Measurements from ENCODE around the gene PHEX.

PHEX gene

GRCh38 chrX:22193851-22194659 is 161.9 kb downstream of the PHEX start:
- DNase-seq (ENCODE audit: low read depth) = no peak
- TF ChIP-seq POLR2A (IDR thresholded peaks at IDR 0.05; ENCODE audit: extremely low read depth, insufficient read length) = no peak
- TF ChIP-seq, protein P1, sequence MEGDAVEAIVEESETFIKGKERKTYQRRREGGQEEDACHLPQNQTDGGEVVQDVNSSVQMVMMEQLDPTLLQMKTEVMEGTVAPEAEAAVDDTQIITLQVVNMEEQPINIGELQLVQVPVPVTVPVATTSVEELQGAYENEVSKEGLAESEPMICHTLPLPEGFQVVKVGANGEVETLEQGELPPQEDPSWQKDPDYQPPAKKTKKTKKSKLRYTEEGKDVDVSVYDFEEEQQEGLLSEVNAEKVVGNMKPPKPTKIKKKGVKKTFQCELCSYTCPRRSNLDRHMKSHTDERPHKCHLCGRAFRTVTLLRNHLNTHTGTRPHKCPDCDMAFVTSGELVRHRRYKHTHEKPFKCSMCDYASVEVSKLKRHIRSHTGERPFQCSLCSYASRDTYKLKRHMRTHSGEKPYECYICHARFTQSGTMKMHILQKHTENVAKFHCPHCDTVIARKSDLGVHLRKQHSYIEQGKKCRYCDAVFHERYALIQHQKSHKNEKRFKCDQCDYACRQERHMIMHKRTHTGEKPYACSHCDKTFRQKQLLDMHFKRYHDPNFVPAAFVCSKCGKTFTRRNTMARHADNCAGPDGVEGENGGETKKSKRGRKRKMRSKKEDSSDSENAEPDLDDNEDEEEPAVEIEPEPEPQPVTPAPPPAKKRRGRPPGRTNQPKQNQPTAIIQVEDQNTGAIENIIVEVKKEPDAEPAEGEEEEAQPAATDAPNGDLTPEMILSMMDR (IDR thresholded peaks at IDR 0.05; ENCODE audit: low read depth, low read length) = no peak
- no peak overlapping the region for H3K4me3 ChIP-seq (ENCODE audit: low read depth, low read length)

DNA sequence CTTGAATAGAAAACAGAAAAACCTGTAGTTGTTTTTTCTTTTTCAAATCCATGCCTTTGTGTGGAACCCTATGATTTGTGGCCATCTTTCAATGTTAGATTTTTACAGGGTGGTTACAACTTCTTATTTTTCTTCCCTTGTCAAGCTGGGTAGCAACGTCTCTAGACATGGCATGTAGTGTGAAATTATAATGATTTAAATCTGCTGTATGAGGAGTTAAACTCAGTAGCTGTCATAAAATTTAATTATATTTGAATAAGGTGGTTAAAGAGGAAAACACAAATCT is 162.5 kb downstream of the PHEX start:
- DNase-seq (ENCODE audit: low read depth) = no peak
- TF ChIP-seq POLR2A (IDR thresholded peaks at IDR 0.05; ENCODE audit: extremely low read depth, insufficient read length) = no peak
- TF ChIP-seq, protein P1 (IDR thresholded peaks at IDR 0.05; ENCODE audit: low read depth, low read length) = no peak
- TF ChIP-seq, protein P2, sequence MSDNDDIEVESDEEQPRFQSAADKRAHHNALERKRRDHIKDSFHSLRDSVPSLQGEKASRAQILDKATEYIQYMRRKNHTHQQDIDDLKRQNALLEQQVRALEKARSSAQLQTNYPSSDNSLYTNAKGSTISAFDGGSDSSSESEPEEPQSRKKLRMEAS (IDR thresholded peaks at IDR 0.05; ENCODE audit: low read depth, low read length) = no peak
- no peak for TF ChIP-seq MYC (IDR thresholded peaks at IDR 0.05; ENCODE audit: low read depth, low read length)
- no peak overlapping the region for H3K4me3 ChIP-seq (ENCODE audit: low read depth, low read length)

GRCh38 chrX:22196149-22196548 is 164.0 kb downstream of the PHEX start:
- no peak overlapping the region for H3K4me3 ChIP-seq (ENCODE audit: low read depth, low read length)
- DNase-seq (ENCODE audit: low read depth) = no peak
- TF ChIP-seq, protein P1 (IDR thresholded peaks at IDR 0.05; ENCODE audit: low read depth, low read length) = no peak
- TF ChIP-seq, protein P2 (IDR thresholded peaks at IDR 0.05; ENCODE audit: low read depth, low read length) = no peak
- no peak for TF ChIP-seq POLR2A (IDR thresholded peaks at IDR 0.05; ENCODE audit: extremely low read depth, insufficient read length)
- no peak for TF ChIP-seq MYC (IDR thresholded peaks at IDR 0.05; ENCODE audit: low read depth, low read length)

DNA sequence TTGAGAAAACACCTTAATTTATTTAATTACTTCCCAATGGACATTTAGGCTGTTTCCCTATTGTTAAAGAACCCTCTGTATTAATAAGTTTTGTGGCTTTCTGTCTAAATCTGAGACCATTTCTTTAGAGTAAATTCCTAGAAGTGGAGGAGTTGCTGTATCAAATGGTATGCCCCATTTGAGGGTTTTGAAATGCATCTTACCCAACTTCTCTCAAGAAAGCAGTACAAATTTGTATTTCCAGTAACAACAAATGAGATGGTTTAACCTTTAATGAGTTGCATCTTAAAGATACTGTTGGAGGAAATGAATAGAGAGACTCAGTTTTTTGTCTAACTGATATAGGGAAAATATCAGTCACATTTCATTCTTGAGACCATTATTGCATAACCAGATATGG is 170.1 kb downstream of the PHEX start:
- H3K4me3 ChIP-seq (ENCODE audit: low read depth, low read length) = no peak overlapping the region
- TF ChIP-seq, protein P1 (IDR thresholded peaks at IDR 0.05; ENCODE audit: low read depth, low read length) = no peak
- TF ChIP-seq, protein P2 (IDR thresholded peaks at IDR 0.05; ENCODE audit: low read depth, low read length) = no peak
- TF ChIP-seq MYC (IDR thresholded peaks at IDR 0.05; ENCODE audit: low read depth, low read length) = no peak
- TF ChIP-seq POLR2A (IDR thresholded peaks at IDR 0.05; ENCODE audit: extremely low read depth, insufficient read length) = no peak
- no peak for DNase-seq (ENCODE audit: low read depth)

GRCh38 chrX:22203186-22203585 is 171.1 kb downstream of the PHEX start:
- TF ChIP-seq POLR2A (IDR thresholded peaks at IDR 0.05; ENCODE audit: extremely low read depth, insufficient read length) (no peak), MYC (IDR thresholded peaks at IDR 0.05; ENCODE audit: low read depth, low read length) (no peak)
- TF ChIP-seq, protein P2 (IDR thresholded peaks at IDR 0.05; ENCODE audit: low read depth, low read length) = no peak
- TF ChIP-seq, protein P1 (IDR thresholded peaks at IDR 0.05; ENCODE audit: low read depth, low read length) = no peak
- no peak for DNase-seq (ENCODE audit: low read depth)
- no peak overlapping the region for H3K4me3 ChIP-seq (ENCODE audit: low read depth, low read length)

Data from NB4 (cell line).